Sigmoid colon (tissue), 7 donors: ENCODE data around the gene TRIO. TPM values are rescaled to one million over a fixed set of nuclear protein-coding genes. Genes with fewer than 3 reads are reported as not detected.

Experiments
- DNase-seq: peaks from one replicate; pipeline ENCODE4 v3.0.0-alpha.2; 2019
- H3K27ac ChIP-seq, 4 donors: fragments of 200-600 bp; sonication (generic); one replicate each; pipeline ENCODE4 v1.5.1; 2016 to 2019; ENCODE audit warnings: mild to moderate bottlenecking in 1 of 4
- H3K27me3 ChIP-seq, 3 donors: fragments of 200-600 bp; sonication (generic); one replicate each; pipeline ENCODE4 v1.5.1; 2019; ENCODE audit warnings: mild to moderate bottlenecking in 1 of 3
- H3K36me3 ChIP-seq, 4 donors: fragments of 200-600 bp; sonication (generic); one replicate each; pipeline ENCODE4 v1.5.1; 2016 to 2019
- H3K4me1 ChIP-seq, 4 donors: fragments of 200-600 bp; sonication (generic); one replicate each; pipeline ENCODE4 v1.5.1; 2017 to 2019
- H3K4me3 ChIP-seq, 4 donors: fragments of 200-600 bp; sonication (generic); one replicate each; pipeline ENCODE4 v1.5.1; 2017 to 2019; ENCODE audit warnings: mild to moderate bottlenecking in 2 of 4, moderate library complexity in 1 of 4
- H3K9me3 ChIP-seq, 4 donors: fragments of 200-600 bp in 3 of 4; sonication (generic) in 3 of 4; one replicate each; pipeline versions ENCODE4 v1.5.1 to v1.6.1; 2013 to 2019
- CTCF ChIP-seq, 4 experiments: fragments of 450-650 bp in 3 of 4; fragments of 200-600 bp in 1 of 4; IDR thresholded peaks; one replicate each; pipeline ENCODE4 v1.5.1; 2016 to 2019; ENCODE audit warnings: antibody characterized with exemption in 4 of 4, mild to moderate bottlenecking in 3 of 4, moderate library complexity in 2 of 4
- EP300 ChIP-seq, 4 donors: sonication (generic); formaldehyde crosslinking; IDR thresholded peaks; one replicate each; pipeline ENCODE4 v1.6.1; 2017; ENCODE audit warnings: antibody characterized with exemption in 4 of 4
- POLR2A ChIP-seq, 2 donors: fragments of 450-650 bp; IDR thresholded peaks; one replicate each; pipeline ENCODE4 v1.6.1; 2016; ENCODE audit warnings: antibody characterized with exemption in 2 of 2, mild to moderate bottlenecking in 2 of 2, moderate library complexity in 2 of 2
- POLR2AphosphoS5 ChIP-seq, 4 donors: sonication (generic); formaldehyde crosslinking; IDR thresholded peaks; one replicate each; pipeline ENCODE4 v1.6.1; 2017; ENCODE audit warnings: antibody characterized with exemption in 4 of 4
- WGBS, 2 donors: extraction: QIAGEN DNeasy Blood & Tissue Kit; methylation state at CpG; one replicate each; pipeline ENCODE4 v1.1.7; 2013; 5-methylcytosine and 5-hydroxymethylcytosine counted together
- intact Hi-C: fragments of 100-400 bp; cut with DNase I; formaldehyde crosslinking; loops from one replicate; pipeline ENCODE4 v1.15.1; 2023
- polyA plus RNA-seq, 3 donors: library from polyadenylated mRNA; stranded (reverse); fragments of 200-250 nt; gene quantifications; one replicate each; pipeline ENCODE4 v1.2.3, GENCODE V29; 2013
- total RNA-seq, 4 donors: library from RNA; depleted of rRNA; stranded (reverse); fragments of >200 nt; gene quantifications; one replicate each; pipeline ENCODE4 v1.1.0, GENCODE V29; 2016
- donor health status: healthy with polysubstance abuse.
- donor health status: Bipolar disorder and iron deficiency.
- donor health status: healthy.

Gene TRIO
- total and polyA plus RNA-seq, 7 donors = 34.8 to 300 (median 119) TPM

GRCh38 chr5:14277385-14278320 lies 134.5 kb downstream of the TRIO start:
- Histone ChIP-seq H3K36me3 (peaks cover 0 to 4% (median 0%) of the 10 kb centered on the region in 4 donors), H3K27me3 (no peaks in the 10 kb centered on the region), H3K9me3 (no peaks in the 10 kb centered on the region), H3K27ac (no peak overlapping the region), H3K4me1 (peaks cover 0 to 23% (median 15%) of the 10 kb centered on the region in 4 donors), H3K4me3 (no peak overlapping the region)
- intact Hi-C loops = no loop called here
- no peak for DNase-seq
- TF ChIP-seq CTCF (IDR thresholded peaks at IDR 0.05) (no peak), POLR2AphosphoS5 (IDR thresholded peaks at IDR 0.05) (no peak), EP300 (IDR thresholded peaks at IDR 0.05) (no peak), POLR2A (IDR thresholded peaks at IDR 0.05) (no peak)
- WGBS, 2 donors = 81 to 87% methylated on average over 9 of the region's 9 CpGs

- Histone ChIP-seq H3K27me3 (no peaks in the 10 kb centered on the region), H3K27ac (no peak overlapping the region), H3K4me1 (peaks cover 0 to 33% (median 17%) of the 10 kb centered on the region in 4 donors), H3K9me3 (no peaks in the 10 kb centered on the region), H3K4me3 (no peak overlapping the region), H3K36me3 (peaks cover 0 to 4% (median 0%) of the 10 kb centered on the region in 4 donors)
- no peak for TF ChIP-seq EP300 (IDR thresholded peaks at IDR 0.05)
- no peak for TF ChIP-seq CTCF (IDR thresholded peaks at IDR 0.05)
- no peak for TF ChIP-seq POLR2A (IDR thresholded peaks at IDR 0.05)
- no peak for TF ChIP-seq POLR2AphosphoS5 (IDR thresholded peaks at IDR 0.05)
- no peak for DNase-seq
- intact Hi-C loops = no loop called here
- WGBS, 2 donors = 71 to 90% methylated on average over 11 of the region's 11 CpGs
Observed at GRCh38 chr5:14280294-14280854, 137.2 kb downstream of the TRIO start.

DNA sequence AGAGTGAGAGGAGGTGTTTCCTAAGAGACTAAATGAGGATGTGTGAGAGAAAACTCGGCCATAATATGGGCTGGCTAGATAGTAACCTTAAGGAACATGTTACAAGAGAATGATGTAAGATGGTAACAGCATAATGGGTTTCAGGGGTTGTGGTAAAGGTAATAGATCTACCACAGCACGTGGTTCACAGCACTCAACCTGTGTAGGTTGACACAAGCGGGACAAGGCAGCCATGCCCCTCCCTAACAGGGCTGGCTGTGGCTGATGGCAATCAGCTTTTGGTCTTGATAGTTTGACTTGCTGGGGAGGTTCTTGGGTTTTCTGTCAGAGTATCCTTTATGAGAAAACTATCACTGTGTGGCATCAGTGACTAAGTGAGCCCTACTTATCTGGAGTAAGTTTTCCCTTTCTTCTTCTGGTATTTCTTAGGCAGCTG lies 138.6 kb downstream of the TRIO start:
- Histone ChIP-seq H3K36me3 (peaks cover 0 to 4% (median under 1%) of the 10 kb centered on the region in 4 donors), H3K27me3 (no peaks in the 10 kb centered on the region), H3K27ac (no peak overlapping the region), H3K4me1 (peaks cover 0 to 45% (median 21%) of the 10 kb centered on the region in 4 donors), H3K4me3 (no peak overlapping the region), H3K9me3 (no peaks in the 10 kb centered on the region)
- DNase-seq = no peak
- intact Hi-C loops = no loop called here
- 73 to 77% methylated on average over 3 of the region's 3 CpGs for WGBS, 2 donors
- TF ChIP-seq EP300 (IDR thresholded peaks at IDR 0.05) = no peak
- TF ChIP-seq CTCF (IDR thresholded peaks at IDR 0.05) = no peak
- no peak for TF ChIP-seq POLR2AphosphoS5 (IDR thresholded peaks at IDR 0.05)
- no peak for TF ChIP-seq POLR2A (IDR thresholded peaks at IDR 0.05)

GRCh38 chr5:14283139-14283538 lies 140.0 kb downstream of the TRIO start:
- no peak for DNase-seq
- Histone ChIP-seq H3K27me3 (no peaks in the 10 kb centered on the region), H3K36me3 (peaks cover 0 to 14% (median 4%) of the 10 kb centered on the region in 4 donors), H3K4me3 (no peak overlapping the region), H3K9me3 (no peaks in the 10 kb centered on the region), H3K27ac (no peak overlapping the region), H3K4me1 (peaks cover 0 to 37% (median 24%) of the 10 kb centered on the region in 4 donors)
- 89 to 90% methylated on average over 4 of the region's 4 CpGs for WGBS, 2 donors
- TF ChIP-seq POLR2A (IDR thresholded peaks at IDR 0.05) = no peak
- TF ChIP-seq CTCF (IDR thresholded peaks at IDR 0.05) = no peak
- TF ChIP-seq POLR2AphosphoS5 (IDR thresholded peaks at IDR 0.05) = no peak
- TF ChIP-seq EP300 (IDR thresholded peaks at IDR 0.05) = no peak
- intact Hi-C loops = no loop called here
